HL-60 (cell line): ENCODE results near the gene NUMB.

Source experiments
- DNase-seq, 2 experiments: peaks; one replicate each; pipeline ENCODE4 v3.0.0-alpha.2; 2010 to 2020; ENCODE audit warnings: low read depth in 1 of 2, low spot score in 1 of 2
- H3K27ac ChIP-seq: fragments of 250-450 bp; sonication (Bioruptor Pico); replicated peaks from 2 replicates; pipeline ENCODE4 v1.5.1; 2020; ENCODE audit warnings: mild to moderate bottlenecking, moderate library complexity
- H3K27me3 ChIP-seq: fragments of 250-450 bp; sonication (Bioruptor Pico); 2 replicates; pipeline ENCODE4 v1.5.1; 2021; ENCODE audit warnings: mild to moderate bottlenecking, moderate library complexity; ENCODE audit not compliant: insufficient read depth, poor library complexity, severe bottlenecking
- H3K4me3 ChIP-seq: replicated peaks from 2 replicates; pipeline ENCODE4 v1.5.1; 2011; ENCODE audit warnings: mild to moderate bottlenecking, control low read depth, low read length; ENCODE audit not compliant: insufficient read depth
- CTCF ChIP-seq: IDR thresholded peaks from one replicate; pipeline ENCODE4 v1.5.1; 2011; ENCODE audit warnings: low read length, control low read depth, inconsistent platforms; ENCODE audit not compliant: insufficient read depth
- GABPA ChIP-seq: IDR thresholded peaks from 2 replicates; pipeline ENCODE4 v1.6.1; 2012; ENCODE audit warnings: low read depth
- POLR2AphosphoS5 ChIP-seq: IDR thresholded peaks from 2 replicates; pipeline ENCODE4 v1.6.1; 2012; ENCODE audit warnings: low read depth
- REST ChIP-seq: IDR thresholded peaks from 2 replicates; pipeline ENCODE4 v1.6.1; 2012; ENCODE audit warnings: low read depth; ENCODE audit not compliant: insufficient replicate concordance
- SPI1 ChIP-seq: IDR thresholded peaks from 2 replicates; pipeline ENCODE4 v1.6.1; 2012; ENCODE audit warnings: low read depth, mild to moderate bottlenecking, borderline replicate concordance

Gene NUMB

GRCh38 chr14:73305499-73305898, 152.8 kb downstream of the NUMB start:
- DNase-seq: no peak
- TF ChIP-seq SPI1: no peak
- TF ChIP-seq REST: no peak
- TF ChIP-seq CTCF: no peak
- no peak for TF ChIP-seq GABPA
- TF ChIP-seq POLR2AphosphoS5: no peak

GRCh38 chr14:73295198-73295796, 163.0 kb downstream of the NUMB start:
- no peak for TF ChIP-seq GABPA
- no peak for TF ChIP-seq REST
- no peak for TF ChIP-seq POLR2AphosphoS5
- no peak for TF ChIP-seq SPI1
- TF ChIP-seq CTCF: no peak
- no peak for DNase-seq

More at GRCh38 chr14:73305499-73305898, 152.8 kb downstream of the NUMB start:
- Histone ChIP-seq H3K27ac (no peak overlapping the region), H3K4me3 (no peak overlapping the region), H3K27me3 (no peaks in the 10 kb centered on the region)

GRCh38 chr14:73293782-73294781, 164.3 kb downstream of the NUMB start:
- DNase-seq: no peak
- H3K27ac ChIP-seq: no peak overlapping the region
- TF ChIP-seq CTCF (no peak), GABPA (no peak), POLR2AphosphoS5 (no peak), REST (no peak), SPI1 (no peak)
- no peaks in the 10 kb centered on the region for H3K27me3 ChIP-seq
- no peak overlapping the region for H3K4me3 ChIP-seq

More at GRCh38 chr14:73295198-73295796, 163.0 kb downstream of the NUMB start:
- no peak overlapping the region for H3K4me3 ChIP-seq
- no peaks in the 10 kb centered on the region for H3K27me3 ChIP-seq
- no peak overlapping the region for H3K27ac ChIP-seq
